Measurements from ENCODE around the gene AK9.

- TF ChIP-seq CTCF (IDR thresholded peaks at IDR 0.05) (no peak), EZH2 (IDR thresholded peaks at IDR 0.05) (no peak)
Measured at GRCh38 chr6:109676724-109677123, 14.3 kb downstream of the AK9 start.

All from neural progenitor cell (in vitro differentiated cells).